Measurements from ENCODE around the gene GAB3.

DNA sequence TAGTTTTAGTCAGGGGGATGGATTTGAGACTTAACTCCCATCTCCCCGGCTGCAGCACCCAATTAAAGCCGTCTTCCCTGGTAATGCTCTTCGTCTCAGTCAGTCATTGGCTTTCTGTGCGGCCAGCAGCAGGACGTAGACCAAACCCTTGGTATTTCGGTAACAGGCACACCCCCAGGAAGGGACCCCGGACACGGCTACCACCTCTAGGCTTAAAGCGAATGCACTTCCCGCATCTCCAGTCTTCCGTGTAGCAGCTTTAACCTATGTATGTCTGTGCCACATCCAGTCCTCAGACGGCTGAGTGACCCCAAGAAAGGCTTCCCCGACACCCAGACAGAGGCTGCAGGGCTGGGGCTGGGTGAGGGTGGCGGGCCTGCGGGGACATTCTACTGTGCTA, 96.0 kb downstream of the GAB3 start:
- TF ChIP-seq, protein P1, sequence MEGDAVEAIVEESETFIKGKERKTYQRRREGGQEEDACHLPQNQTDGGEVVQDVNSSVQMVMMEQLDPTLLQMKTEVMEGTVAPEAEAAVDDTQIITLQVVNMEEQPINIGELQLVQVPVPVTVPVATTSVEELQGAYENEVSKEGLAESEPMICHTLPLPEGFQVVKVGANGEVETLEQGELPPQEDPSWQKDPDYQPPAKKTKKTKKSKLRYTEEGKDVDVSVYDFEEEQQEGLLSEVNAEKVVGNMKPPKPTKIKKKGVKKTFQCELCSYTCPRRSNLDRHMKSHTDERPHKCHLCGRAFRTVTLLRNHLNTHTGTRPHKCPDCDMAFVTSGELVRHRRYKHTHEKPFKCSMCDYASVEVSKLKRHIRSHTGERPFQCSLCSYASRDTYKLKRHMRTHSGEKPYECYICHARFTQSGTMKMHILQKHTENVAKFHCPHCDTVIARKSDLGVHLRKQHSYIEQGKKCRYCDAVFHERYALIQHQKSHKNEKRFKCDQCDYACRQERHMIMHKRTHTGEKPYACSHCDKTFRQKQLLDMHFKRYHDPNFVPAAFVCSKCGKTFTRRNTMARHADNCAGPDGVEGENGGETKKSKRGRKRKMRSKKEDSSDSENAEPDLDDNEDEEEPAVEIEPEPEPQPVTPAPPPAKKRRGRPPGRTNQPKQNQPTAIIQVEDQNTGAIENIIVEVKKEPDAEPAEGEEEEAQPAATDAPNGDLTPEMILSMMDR (IDR thresholded peaks at IDR 0.05), result no peak
- no peak for TF ChIP-seq POLR2A (IDR thresholded peaks at IDR 0.05; ENCODE audit: low read depth)
- no peak for TF ChIP-seq POLR2AphosphoS5 (IDR thresholded peaks at IDR 0.05)
